HG03196 (cell line): ENCODE measurements around the gene SF3B1.
"Not testable (repeated sequence)": the region's sequence is repeated elsewhere in the genome, so short reads cannot be mapped to it uniquely, and the experiment has no call there.

ENCODE experiments used
- ATAC-seq: cut with Tn5 transposase; IDR thresholded peaks from one replicate; pipeline ENCODE4 v1.9.1; 2021; ENCODE audit not compliant: unreplicated experiment

SF3B1 gene

DNA sequence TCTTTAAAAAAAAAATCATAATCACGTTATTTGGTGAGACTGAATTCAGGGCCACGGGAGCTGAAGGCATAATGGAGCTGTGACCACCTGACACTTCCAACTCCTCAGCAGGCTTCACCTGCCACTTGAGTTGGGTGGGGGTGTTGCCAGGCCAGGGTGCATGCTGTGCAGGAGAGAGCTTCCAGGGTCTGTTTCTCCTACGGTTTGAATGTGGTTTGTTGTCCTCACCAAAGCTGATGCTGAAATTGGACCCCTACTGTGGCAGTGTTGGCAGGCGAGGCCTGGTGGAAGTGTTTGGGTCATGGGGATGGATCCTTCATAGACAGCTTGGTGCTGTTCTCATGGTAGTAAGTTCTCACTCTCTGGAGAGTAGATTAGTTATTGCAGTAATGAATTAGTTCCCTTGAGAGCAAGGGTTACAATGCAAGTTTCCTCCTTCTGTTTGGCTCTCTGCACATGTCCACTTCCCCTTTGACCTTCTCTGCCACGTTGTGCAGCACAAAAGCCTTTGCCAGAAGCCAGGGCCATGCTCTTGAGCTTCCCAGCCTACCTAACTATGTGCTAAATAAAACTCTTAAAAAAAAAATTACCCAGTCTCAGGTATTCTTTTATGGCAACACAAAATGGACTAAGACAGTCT is 86.0 kb downstream of the SF3B1 start:
- ATAC-seq = no peak

GRCh38 chr2:197345846-197346370 is 88.9 kb downstream of the SF3B1 start:
- ATAC-seq = no peak

GRCh38 chr2:197343968-197344367 is 90.9 kb downstream of the SF3B1 start:
- not testable (repeated sequence) for ATAC-seq

DNA sequence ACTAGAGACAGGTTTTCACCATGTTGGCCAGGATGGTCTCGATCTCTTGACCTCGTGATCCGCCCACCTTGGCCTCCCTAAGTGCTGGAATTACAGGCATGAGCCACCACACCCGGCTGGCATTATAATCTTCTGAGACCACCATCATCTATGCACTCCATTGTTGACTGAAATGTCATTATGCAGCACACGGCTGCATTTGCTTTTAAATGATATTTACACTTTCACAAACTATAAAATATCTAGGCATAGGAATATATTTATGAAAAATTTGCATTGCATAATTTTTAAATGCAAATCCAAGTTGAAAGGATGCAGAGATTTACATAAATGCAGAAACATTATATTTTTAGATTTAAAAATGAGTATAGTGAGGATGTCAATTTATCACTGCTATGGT is 94.2 kb downstream of the SF3B1 start:
- ATAC-seq = no peak
